LNCaP clone FGC (cell line): ENCODE results near the gene OR10K1.

Source experiments
- DNase-seq: peaks from one replicate; pipeline ENCODE4 v3.0.0-alpha.2; 2011; ENCODE audit warnings: low read depth
- H3K4me3 ChIP-seq: 2 replicates; pipeline ENCODE4 v1.5.1; 2011; ENCODE audit warnings: mild to moderate bottlenecking, low read depth, low read length, control low read depth
- CTCF ChIP-seq: IDR thresholded peaks from 2 replicates; pipeline ENCODE4 v1.5.1; 2012; ENCODE audit warnings: mild to moderate bottlenecking; ENCODE audit not compliant: control insufficient read depth, insufficient read depth; ENCODE audit errors: extremely low read depth

Gene OR10K1

GRCh38 chr1:158434741-158435140 is 26.9 kb upstream of the OR10K1 start:
- no peak for DNase-seq
- no peak overlapping the region for H3K4me3 ChIP-seq
- no peak for TF ChIP-seq CTCF

GRCh38 chr1:158445376-158445775 is 16.3 kb upstream of the OR10K1 start:
- no peak overlapping the region for H3K4me3 ChIP-seq
- DNase-seq, result no peak
- no peak for TF ChIP-seq CTCF

- H3K4me3 ChIP-seq, result no peak overlapping the region
- no peak for TF ChIP-seq CTCF
- DNase-seq, result no peak
These were observed 7.1 kb upstream of the OR10K1 start for GRCh38 chr1:158454537-158454936.

GRCh38 chr1:158457246-158457645 is 4.4 kb upstream of the OR10K1 start:
- no peak for DNase-seq
- H3K4me3 ChIP-seq, result no peak overlapping the region
- no peak for TF ChIP-seq CTCF

GRCh38 chr1:158458263-158458662 is 3.4 kb upstream of the OR10K1 start:
- H3K4me3 ChIP-seq, result no peak overlapping the region
- no peak for DNase-seq
- TF ChIP-seq CTCF, result no peak

- no peak within 1 kb of the TSS for H3K4me3 ChIP-seq
- DNase-seq, result no peak
- TF ChIP-seq CTCF, result no peak
These were observed 10.3 kb downstream of the OR10K1 start, which contains the start of gene OR10R2 for GRCh38 chr1:158471920-158472319. OR10R2 (plus strand) TSS chr1:158472220; CDS start chr1:158472326, 106 bp downstream.

- no peak overlapping the region for H3K4me3 ChIP-seq
These were observed 23.8 kb downstream of the OR10K1 start for GRCh38 chr1:158485455-158485854.

More at GRCh38 chr1:158485455-158485854, 23.8 kb downstream of the OR10K1 start:
- DNase-seq, result no peak
- TF ChIP-seq CTCF, result no peak
